Stimulated activated CD8-positive, alpha-beta memory T cell treated with anti-CD3 and anti-CD28 coated beads, Interleukin-4, amount 100 ng/mL, for 4 hours (primary cell): Measurements from ENCODE around the gene COL13A1.

ENCODE experiments used
- DNase-seq, 2 donors: peaks; one replicate each; pipeline ENCODE4 v3.0.0-alpha.2; 2020; ENCODE audit warnings: low read depth in 2 of 2, low spot score in 1 of 2

COL13A1 gene

GRCh38 chr10:69904533-69904932, 102.8 kb downstream of the COL13A1 start:
- no peak for DNase-seq

GRCh38 chr10:69906425-69906824, 104.7 kb downstream of the COL13A1 start:
- DNase-seq: no peak

- DNase-seq: no peak
These were observed 105.8 kb downstream of the COL13A1 start for GRCh38 chr10:69907517-69907916.

GRCh38 chr10:69908124-69908523, 106.4 kb downstream of the COL13A1 start:
- DNase-seq: no peak

GRCh38 chr10:69910561-69910960, 108.9 kb downstream of the COL13A1 start:
- DNase-seq: no peak

GRCh38 chr10:69911613-69912528, 110.2 kb downstream of the COL13A1 start:
- DNase-seq: no peak

GRCh38 chr10:69912589-69912988, 110.9 kb downstream of the COL13A1 start:
- no peak for DNase-seq

- no peak for DNase-seq
These were observed 112.1 kb downstream of the COL13A1 start for GRCh38 chr10:69913606-69914382.

GRCh38 chr10:69914398-69915214, 112.9 kb downstream of the COL13A1 start:
- peak; percentile 9 to 11 for DNase-seq

GRCh38 chr10:69915215-69915560, 113.5 kb downstream of the COL13A1 start:
- DNase-seq: no peak

- no peak for DNase-seq
These were observed 114.4 kb downstream of the COL13A1 start for GRCh38 chr10:69916118-69916517.

- DNase-seq: no peak
These were observed 116.3 kb downstream of the COL13A1 start for GRCh38 chr10:69918036-69918435.

- no peak for DNase-seq
These were observed 117.5 kb downstream of the COL13A1 start for GRCh38 chr10:69919250-69919649.

GRCh38 chr10:69925111-69925510, 123.4 kb downstream of the COL13A1 start:
- DNase-seq: no peak

GRCh38 chr10:69928339-69928738, 126.6 kb downstream of the COL13A1 start:
- DNase-seq: no peak

GRCh38 chr10:69929575-69929974, 127.9 kb downstream of the COL13A1 start:
- no peak for DNase-seq

- DNase-seq: no peak
These were observed 133.1 kb downstream of the COL13A1 start for GRCh38 chr10:69934768-69935167.

GRCh38 chr10:69936091-69936490, 134.4 kb downstream of the COL13A1 start:
- DNase-seq: no peak

GRCh38 chr10:69938541-69938991, 136.9 kb downstream of the COL13A1 start:
- no peak for DNase-seq

- no peak for DNase-seq
These were observed 137.4 kb downstream of the COL13A1 start for GRCh38 chr10:69939061-69939460.

- no peak for DNase-seq
These were observed 137.8 kb downstream of the COL13A1 start for GRCh38 chr10:69939481-69939880.
